ENCODE results near the gene PITPNC1.
"Not testable (repeated sequence)": the region's sequence is repeated elsewhere in the genome, so short reads cannot be mapped to it uniquely, and the experiment has no call there.

PITPNC1 gene

GRCh38 chr17:67702861-67703260 lies 325.8 kb downstream of the PITPNC1 start:
- DNase-seq = not testable (repeated sequence)

GRCh38 chr17:67707442-67707841 lies 330.4 kb downstream of the PITPNC1 start:
- no peak for DNase-seq

DNA sequence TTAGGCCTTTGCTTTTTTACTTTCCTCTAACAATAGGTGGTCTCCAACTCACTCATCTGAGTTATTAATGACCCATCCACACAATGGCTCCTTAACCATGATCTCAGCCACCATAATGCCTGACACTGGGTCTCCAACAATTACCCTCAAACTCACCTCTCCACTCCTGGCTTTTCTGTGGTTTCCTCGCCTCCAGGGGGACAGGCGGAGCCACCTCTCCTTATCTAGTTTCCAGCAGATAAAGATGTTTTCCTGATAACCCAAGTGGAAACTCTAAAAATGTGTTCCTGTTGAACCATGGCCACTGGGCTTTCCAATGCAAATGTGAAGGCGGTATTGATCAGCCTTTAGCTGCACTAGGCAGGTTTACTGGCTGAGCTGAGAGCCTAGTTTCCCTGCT lies 331.3 kb downstream of the PITPNC1 start:
- DNase-seq = no peak

GRCh38 chr17:67711916-67712315 lies 334.8 kb downstream of the PITPNC1 start:
- DNase-seq = no peak

- DNase-seq = no peak
Observed at GRCh38 chr17:67712375-67712774, 335.3 kb downstream of the PITPNC1 start.

- no peak for DNase-seq
Observed at GRCh38 chr17:67713169-67713568, 336.1 kb downstream of the PITPNC1 start.

DNA sequence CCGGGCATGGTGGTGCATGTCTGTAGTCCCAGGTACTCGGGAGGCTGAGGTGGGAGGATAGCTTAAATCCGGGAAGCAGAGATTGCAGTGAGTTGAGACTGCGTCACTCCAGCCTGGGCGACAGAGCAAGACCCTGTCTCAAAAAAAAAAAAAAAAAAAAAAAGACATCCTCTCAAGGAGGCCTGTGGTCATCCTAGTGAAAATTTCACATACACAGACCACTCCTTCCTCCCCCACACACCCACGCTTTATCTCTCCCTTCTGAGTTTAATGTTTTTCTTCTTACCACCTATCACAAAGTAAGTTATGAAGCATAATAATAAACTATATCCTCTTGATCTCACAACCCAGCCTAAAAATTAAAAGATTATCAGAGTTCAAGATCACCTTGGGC lies 339.3 kb downstream of the PITPNC1 start:
- no peak for DNase-seq

DNA sequence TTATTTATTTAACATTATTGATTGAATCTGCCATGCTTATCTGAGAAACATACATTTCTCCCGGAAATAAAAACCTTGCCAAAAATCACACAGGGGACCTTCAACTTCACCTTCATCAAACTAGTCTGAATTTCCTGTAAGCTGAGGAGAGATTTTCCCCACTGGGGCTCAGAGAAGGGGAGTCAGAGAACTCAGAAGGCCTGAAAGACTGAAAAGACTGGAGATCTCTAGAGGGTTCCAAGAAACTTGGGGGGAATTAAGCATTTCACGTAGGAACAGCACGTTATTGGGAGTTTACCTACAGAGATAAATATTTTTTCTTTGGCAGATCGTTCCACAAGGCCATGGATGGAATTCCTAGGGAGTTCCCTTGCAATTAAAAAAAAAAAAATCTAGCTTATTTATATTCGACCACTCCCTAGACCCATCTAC lies 340.1 kb downstream of the PITPNC1 start:
- no peak for DNase-seq

DNA sequence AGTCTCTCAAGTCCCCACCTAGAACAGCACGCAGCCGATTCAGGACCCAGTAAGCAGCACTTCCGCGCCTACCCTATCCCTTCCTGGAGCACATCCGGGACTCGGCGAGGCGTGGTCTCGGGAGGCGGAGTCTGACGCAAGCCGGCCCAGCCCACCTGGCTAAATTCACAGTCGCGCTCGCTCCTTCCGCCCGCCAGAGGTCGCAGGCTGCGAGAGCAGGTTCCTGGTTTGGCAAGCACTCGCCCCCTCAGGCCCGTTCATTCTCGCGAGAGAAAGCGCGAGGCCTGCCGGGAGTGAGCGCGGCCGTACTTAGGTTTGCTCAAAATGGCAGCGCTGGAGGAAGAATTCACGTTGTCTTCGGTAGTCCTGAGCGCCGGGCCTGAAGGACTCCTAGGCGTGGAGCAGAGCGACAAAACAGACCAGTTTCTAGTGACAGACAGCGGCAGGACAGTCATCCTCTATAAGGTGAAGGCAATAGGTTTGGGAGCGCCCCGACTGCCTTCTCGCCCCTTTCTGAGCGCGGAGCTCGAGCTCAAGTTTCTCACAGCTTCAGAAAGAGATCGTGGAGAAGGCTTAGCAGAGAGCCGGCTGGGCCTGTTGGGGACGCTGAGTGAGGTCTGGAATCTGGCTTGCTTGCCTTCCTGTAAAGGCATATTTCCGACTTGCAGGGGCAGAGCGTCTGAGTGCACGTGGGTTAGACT lies 340.7 kb downstream of the PITPNC1 start, which contains the start of gene NOL11:
Gene NOL11 (plus strand): TSS at position 313 of the 701 bp plus-strand sequence. CDS start 12 bp downstream, at position 325.
- peak; percentile 99 for DNase-seq

GRCh38 chr17:67718325-67718941 lies 341.4 kb downstream of the PITPNC1 start:
- peak; percentile 54 for DNase-seq

GRCh38 chr17:67725373-67725791 lies 348.3 kb downstream of the PITPNC1 start:
- DNase-seq = no peak

GRCh38 chr17:67725807-67726206 lies 348.7 kb downstream of the PITPNC1 start:
- DNase-seq = no peak

GRCh38 chr17:67727152-67728039 lies 350.3 kb downstream of the PITPNC1 start:
- DNase-seq = not testable (repeated sequence)

- DNase-seq = no peak
Observed at GRCh38 chr17:67729903-67730302, 352.8 kb downstream of the PITPNC1 start.

DNA sequence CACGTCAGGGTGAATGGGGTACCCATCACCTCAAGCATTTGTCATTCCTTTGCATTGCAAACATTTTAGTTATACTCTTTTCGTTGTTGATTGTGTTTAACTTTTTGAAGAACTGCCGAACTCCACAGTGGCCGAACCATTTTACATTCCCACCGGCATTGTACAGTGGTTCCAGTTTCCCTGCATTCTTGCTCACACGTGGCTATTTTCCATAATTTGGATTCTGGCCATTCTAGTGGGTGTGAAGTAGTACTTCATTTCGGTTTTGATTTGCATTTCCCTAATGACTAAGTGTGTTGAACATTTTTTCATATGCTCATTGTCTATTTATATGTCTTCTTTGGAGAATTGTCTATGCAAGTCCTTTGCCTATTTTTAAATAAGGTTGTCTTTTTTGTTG lies 353.6 kb downstream of the PITPNC1 start:
- no peak for DNase-seq

GRCh38 chr17:67733449-67733848 lies 356.4 kb downstream of the PITPNC1 start:
- DNase-seq = no peak

DNA sequence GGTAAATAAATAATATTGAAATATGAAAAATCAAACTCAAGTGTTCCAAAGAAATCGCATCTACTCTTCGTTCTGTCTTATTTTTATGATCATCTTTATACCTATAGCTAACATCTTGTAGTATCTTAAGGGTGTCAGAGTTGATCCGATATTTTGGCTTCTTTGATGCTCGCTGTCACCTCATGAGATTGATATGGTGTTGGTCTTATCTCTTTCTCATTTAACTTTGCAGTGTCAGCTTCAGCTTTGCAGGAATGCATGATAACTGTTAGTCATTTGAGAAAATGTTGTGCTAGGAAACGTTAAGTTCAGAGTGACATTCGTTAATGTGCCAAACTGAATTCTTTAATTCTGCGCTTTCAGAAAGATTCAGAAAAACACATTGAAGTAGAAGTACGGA lies 360.1 kb downstream of the PITPNC1 start:
- no peak for DNase-seq

DNA sequence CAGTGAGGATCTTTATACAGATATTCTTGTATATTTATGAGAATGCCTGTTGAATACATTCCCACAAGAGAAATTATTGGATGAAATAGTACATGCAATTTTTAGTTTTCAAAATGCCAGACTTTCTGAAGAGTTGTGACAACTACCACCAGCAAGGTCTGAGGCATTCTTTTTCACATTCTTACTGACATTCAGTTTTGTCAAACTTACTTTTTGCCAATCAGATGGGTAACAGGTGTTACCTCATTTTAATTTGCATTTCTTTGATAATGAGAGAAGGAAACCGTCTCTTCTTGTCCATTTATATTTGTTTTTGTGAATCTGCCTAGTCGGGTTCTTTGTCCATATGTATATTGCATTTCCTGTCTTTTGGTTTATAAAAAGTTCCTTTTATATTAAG lies 364.9 kb downstream of the PITPNC1 start:
- DNase-seq = no peak
